ENCODE data around the gene CNTNAP2.

CNTNAP2 gene

DNA sequence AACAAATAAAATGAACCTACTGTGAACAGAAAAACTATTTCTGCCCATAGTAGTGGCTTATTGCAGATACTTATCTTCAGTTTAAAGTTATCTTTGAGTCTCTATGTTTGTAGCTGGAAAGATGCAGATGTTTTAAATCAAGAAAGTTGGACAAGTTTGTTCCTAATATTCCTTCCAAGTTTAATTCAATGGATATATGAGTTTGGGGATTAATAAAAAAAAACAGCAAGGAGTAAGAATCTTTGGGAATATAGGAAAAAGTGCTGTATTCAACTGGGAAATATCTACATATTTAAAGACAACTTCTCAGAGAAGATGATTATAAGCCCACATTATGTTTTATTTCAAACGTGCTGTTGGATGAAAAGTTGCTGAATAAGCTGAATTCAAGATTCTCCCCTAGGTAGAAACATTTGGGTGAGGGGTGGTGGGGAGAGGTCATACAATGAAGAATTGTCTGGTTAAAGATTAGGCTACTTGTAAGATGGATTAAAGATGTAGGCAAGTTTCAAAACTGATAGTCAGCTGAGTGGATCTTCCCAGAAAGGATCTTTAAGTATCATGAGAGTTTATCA lies 1135.2 kb downstream of the CNTNAP2 start:
- no peak for DNase-seq (ENCODE audit: low read depth)

GRCh38 chr7:147261693-147262092 lies 1145.1 kb downstream of the CNTNAP2 start:
- no peak for DNase-seq (ENCODE audit: low read depth)

GRCh38 chr7:147265528-147265927 lies 1148.9 kb downstream of the CNTNAP2 start:
- no peak for DNase-seq (ENCODE audit: low read depth)

DNA sequence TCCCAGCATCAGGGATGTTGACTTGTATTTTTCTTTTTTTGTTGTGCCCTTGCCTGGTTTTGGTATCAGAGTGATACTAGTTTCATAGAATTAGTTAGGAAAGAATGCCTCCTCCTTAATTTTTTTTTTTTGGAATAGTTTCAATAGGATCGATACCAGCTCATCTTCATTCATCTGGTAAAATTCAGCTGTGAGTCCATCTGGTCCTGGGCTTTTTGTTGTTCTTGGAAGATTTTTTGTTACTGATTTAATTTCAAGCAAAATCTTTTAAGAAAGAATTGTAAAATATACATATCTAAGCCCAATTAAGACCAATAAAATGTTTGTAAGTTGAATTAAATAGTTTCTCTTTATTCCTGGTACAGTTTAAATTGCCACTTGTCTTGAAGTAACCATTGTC lies 1159.5 kb downstream of the CNTNAP2 start:
- DNase-seq (ENCODE audit: low read depth) = no peak

DNA sequence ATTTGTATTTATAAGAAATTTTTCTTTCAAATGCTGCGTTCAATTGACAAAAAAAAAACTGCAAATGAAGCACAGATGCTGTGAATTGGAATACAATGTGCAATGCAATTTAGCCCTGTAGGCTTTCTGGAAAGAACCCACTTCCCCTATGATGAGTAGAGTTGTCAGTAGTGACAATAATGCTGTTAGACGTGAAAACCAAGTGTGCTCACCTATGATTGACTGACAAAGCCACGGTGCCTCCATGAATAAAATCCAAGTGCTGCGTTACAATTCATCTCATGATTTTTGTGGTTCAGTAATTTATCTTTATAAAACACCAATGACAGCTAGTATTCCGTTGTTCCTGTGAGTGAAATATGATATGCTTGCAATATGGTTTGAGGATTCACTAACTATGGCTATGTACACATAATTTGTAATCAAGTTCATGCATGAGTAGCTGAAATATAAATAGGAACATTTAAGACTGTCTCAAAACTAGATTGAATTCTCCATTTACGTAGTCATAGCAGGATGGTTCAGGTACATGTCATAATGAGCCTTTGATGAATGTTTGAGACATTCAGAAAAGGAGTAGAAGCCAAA lies 1160.3 kb downstream of the CNTNAP2 start:
- no peak for DNase-seq (ENCODE audit: low read depth)

- no peak for DNase-seq (ENCODE audit: low read depth)
Measured at GRCh38 chr7:147279514-147279913, 1162.9 kb downstream of the CNTNAP2 start.

DNA sequence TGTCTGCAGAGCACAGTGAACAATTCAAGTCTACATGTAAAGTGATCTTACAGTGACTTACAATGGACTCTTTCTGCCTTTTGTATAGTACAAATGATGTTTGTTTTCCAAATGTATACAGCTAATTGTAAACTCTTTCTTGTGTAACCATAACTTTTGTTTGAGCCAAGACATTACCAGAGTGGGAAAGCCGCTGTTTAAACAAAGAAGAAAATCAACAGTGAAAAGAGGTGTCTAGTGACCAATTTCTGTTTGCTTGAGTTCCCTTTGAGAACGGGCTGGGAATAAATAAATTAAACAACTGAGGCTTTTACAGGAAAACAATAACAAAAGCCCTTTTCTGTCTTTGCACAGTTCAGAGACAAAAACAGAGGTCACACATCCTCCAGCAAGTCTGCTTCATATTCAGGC lies 1163.4 kb downstream of the CNTNAP2 start:
- no peak for DNase-seq (ENCODE audit: low read depth)

GRCh38 chr7:147282204-147282603 lies 1165.6 kb downstream of the CNTNAP2 start:
- DNase-seq (ENCODE audit: low read depth) = no peak

- DNase-seq (ENCODE audit: low read depth) = no peak
Measured at GRCh38 chr7:147296201-147296600, 1179.6 kb downstream of the CNTNAP2 start.

DNA sequence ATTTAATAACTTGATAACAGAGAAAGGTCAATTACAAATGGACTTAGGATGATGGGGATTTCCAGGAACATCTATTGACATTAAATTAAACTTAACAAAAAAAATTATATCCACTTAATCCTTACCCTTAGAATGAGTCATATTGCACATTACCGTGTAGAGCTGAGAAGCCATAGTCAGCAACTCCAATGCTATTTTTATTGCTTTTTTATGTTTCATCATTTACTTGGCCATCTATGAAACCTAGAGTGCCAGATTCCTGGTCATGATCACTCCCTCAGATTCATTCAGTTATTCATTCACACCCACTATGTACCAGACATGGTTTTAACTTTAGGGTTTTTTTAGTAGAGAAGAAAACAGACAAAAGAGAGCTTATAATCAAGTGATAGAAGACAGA lies 1180.4 kb downstream of the CNTNAP2 start:
- no peak for DNase-seq (ENCODE audit: low read depth)

DNA sequence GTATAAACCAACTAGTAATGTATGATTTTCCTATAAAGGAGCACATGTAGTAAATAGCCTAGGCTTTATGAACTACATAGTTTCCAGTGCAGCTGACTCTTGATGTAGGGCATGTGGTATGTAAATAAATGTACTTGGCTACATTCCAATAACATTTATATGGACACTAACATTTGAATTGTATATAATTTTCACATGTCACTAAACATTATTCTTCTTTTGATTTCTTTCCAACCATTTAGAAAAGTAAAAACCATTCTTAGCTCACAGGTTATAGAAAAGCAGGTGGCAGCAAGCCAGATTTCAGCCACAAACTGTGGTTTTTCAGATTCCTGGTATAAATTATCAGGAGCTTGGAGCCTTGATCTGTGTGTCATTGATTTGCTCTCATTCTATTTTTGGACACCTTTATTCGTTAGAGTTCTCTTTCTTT lies 1182.0 kb downstream of the CNTNAP2 start:
- no peak for DNase-seq (ENCODE audit: low read depth)

DNA sequence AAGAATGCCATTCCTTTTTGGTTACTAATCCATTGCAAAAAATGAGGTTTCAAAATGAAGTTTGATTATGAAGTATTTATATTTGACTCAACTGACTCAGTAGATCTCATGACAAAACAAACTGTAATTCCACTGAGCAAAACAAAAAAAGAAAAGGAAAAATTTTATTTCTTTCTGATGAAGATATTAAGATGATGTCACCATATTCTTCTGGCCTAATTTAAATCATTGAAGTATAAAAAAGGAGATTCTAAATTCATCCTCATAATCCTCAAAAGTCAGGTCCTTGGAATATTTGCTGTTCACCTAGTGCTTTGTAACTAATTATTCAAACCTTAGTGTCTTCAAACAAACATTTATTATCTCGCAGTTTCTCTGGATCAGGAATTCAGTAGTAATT lies 1183.7 kb downstream of the CNTNAP2 start:
- DNase-seq (ENCODE audit: low read depth) = no peak

- DNase-seq (ENCODE audit: low read depth) = no peak
Measured at GRCh38 chr7:147304376-147304775, 1187.8 kb downstream of the CNTNAP2 start.

DNA sequence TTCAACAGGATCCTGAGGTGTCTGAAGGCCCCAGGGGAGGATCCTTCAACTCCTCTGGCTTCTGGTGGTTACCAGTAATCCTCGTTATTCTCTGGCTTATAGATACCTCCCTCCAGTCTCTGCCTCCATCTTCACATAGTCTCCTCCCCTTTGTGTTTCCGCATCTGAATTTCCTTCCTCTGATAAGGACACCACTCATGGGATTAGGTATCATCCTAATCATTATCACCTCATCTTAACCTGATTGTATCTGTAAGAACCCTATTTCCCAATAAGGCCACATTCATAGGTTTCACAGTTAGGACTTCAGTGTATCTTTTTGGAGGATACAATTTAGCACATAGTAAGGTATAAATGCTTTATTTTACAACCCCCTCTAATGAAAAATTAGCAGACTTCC lies 1189.2 kb downstream of the CNTNAP2 start:
- DNase-seq (ENCODE audit: low read depth) = no peak

- DNase-seq (ENCODE audit: low read depth) = no peak
Measured at GRCh38 chr7:147308539-147308938, 1191.9 kb downstream of the CNTNAP2 start.

DNA sequence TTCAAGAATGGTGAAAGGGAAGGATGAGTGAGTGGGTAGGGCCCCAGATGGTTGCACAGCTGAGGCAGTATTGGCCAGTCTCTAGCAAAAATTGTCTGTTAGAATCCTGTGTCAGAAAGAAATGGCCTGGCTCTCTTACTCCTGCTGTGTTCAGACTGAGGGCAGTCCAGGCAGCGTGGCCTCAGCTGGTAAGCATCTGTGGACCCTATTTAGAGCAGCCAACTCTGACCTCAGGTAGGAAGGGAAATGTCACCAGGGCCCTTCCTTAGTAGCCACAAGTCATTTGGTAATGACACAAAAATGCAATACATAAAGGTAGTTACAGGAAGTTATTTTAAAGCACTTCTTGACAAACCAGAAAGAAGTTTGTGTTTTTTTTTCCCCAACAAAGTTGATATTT lies 1194.7 kb downstream of the CNTNAP2 start:
- DNase-seq (ENCODE audit: low read depth) = no peak

GRCh38 chr7:147321504-147321903 lies 1204.9 kb downstream of the CNTNAP2 start:
- no peak for DNase-seq (ENCODE audit: low read depth)

DNA sequence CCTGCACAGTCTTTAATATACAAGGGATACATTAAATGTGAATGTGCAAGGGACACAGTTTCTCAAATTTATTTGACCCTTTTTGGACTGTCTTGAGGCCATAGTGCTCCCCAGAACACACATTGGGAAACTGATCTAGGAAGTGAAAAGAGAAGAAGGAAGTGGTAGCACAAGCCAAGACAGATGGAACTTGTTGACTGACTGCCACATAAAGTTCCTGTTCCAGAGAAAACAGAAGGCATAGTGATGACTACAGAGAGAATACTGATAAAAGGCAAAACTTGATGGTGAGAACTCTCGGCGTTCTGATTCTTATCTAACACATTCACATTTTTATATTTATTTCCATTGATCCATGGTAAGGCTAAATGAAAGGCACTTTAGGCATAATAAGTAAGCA lies 1216.4 kb downstream of the CNTNAP2 start:
- no peak for DNase-seq (ENCODE audit: low read depth)

GRCh38 chr7:147363101-147363500 lies 1246.5 kb downstream of the CNTNAP2 start:
- no peak for DNase-seq (ENCODE audit: low read depth)

DNA sequence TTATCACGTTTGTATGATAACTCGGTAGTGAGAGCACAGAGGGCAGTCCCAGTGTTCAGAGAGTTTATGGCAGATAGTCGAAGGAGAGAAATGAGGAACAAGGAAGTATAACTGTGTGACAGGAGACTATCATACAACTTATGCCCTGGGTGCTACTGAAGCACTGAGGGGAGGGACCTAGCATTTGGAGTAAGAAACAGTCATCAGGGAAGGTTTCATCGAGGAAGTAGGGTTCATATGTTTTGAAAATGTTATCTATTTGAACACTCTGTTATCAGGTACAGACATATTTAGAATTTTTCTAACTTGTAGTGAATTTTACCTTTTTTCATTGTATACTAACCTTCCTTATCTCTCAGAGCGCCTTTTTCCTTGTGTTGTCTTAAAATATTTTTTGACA lies 1259.6 kb downstream of the CNTNAP2 start:
- DNase-seq (ENCODE audit: low read depth) = no peak

DNA sequence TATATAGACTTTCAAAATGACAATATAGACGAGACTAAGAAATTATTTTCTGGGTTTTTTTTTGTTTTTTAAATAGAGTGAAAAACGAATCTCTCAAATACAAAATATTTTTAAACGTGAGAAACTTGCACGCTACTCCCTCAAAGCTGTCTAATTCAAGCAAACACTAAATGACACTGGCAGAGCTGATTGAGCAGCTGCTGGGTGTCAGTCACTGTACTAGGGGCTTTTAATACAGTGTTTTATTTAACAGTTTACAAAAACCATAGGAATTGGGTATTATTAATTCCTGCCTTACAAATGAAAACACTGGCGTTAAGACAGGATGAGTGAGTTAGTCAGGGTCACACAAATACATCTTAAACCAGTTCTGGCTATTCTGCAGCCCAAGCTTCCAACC lies 1264.3 kb downstream of the CNTNAP2 start:
- DNase-seq (ENCODE audit: low read depth) = no peak

DNA sequence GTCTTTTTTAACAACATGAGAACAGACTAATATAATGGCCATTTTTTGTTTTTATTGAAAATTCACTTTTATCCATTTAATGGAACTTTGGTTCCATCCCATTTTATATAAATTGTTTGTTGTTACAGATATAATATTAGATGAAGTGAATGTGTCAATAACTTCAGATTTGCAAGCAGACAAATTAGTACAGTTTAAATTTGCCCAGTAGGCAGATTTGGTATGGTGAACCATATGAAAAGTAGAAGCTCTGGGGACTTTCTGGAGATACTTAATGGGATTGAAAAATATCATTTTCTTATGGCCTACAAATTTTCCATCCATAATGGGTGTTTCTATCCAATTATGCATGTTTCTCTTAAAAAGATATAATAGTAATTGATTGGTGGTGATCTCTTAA lies 1277.7 kb downstream of the CNTNAP2 start:
- no peak for DNase-seq (ENCODE audit: low read depth)

DNA sequence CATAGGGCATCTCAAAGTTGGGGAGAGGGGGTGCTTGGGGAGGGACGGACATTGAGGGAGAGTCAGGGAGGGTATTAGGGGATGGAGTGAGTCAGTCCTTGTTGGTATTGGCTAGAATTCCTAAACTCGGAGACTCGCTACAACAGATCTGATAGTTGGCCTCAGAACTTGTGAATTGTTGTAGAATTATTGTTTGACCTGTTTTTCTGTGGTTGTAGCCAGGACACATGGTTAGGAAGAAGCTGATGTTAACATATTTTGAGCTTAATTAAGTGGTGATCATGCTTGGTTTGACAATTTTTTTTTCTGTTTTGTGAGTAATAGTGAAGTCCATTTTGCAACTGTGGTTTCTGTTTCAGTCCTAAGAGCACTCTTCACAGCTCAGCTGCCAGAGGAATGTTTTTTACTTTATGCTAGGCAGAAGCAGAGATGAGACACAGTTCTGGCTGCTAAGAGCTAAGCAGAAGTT lies 1283.7 kb downstream of the CNTNAP2 start:
- DNase-seq (ENCODE audit: low read depth) = no peak

DNA sequence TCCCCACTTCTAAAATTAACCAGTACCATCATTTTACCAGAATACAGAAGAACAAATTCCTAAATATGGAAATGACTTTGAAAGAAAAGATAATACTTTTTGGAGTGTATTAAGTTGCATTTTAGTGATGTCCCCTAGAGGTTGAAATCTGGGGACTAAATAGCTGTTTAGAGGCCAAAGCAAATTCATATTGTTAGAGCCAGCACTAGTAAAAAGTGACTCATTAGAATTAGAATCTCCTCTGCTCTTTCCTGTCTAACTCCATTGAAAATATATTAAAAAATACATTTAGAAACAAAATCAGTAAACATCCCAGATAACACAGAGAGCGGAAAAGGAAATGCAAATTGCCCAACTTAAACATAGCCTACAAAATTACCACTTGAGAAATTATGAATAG lies 1284.3 kb downstream of the CNTNAP2 start:
- DNase-seq (ENCODE audit: low read depth) = no peak
